ENCODE data around the gene SYNGR1.

The SYNGR1 gene

GRCh38 chr22:39383841-39384625 lies 34.2 kb downstream of the SYNGR1 start:
- Histone ChIP-seq H3K18ac (ENCODE audit: low read length) (no peak overlapping the region), H2BK120ac (ENCODE audit: insufficient read depth, low read length, poor library complexity) (peak overlapping the region; percentile 15), H3K36me3 (ENCODE audit: control insufficient read depth in 1 of 2, insufficient read depth in 2 of 2, low read length in 2 of 2) (no peaks in the 10 kb centered on the region), H4K8ac (ENCODE audit: low read depth, low read length) (no peak overlapping the region), H2BK5ac (ENCODE audit: low read depth, low read length, poor library complexity) (no peak overlapping the region), H3K9ac (ENCODE audit: low read length) (no peak overlapping the region), H3K79me1 (ENCODE audit: low read length) (peaks cover 2% of the 10 kb centered on the region), H3K79me2 (ENCODE audit: control insufficient read depth, insufficient read depth, low read length, poor library complexity) (no peaks in the 10 kb centered on the region), H3K14ac (ENCODE audit: low read length) (peak overlapping the region; percentile 29), H3K4me3 (ENCODE audit: low read depth, low read length) (no peak overlapping the region), H3K27ac (ENCODE audit: low read depth, low read length) (no peak overlapping the region), H2BK12ac (ENCODE audit: low read length) (no peak overlapping the region), H4K91ac (ENCODE audit: low read depth, low read length) (peak overlapping the region; percentile 47), H3K23ac (ENCODE audit: low read length) (no peak overlapping the region), H3K4me1 (ENCODE audit: control insufficient read depth in 1 of 2, insufficient read depth in 2 of 2, low read length in 2 of 2) (peaks cover 5 to 21% of the 10 kb centered on the region in 2 experiments), H2AFZ (ENCODE audit: insufficient read depth, low read length, poor library complexity) (no peak overlapping the region), H3K4ac (ENCODE audit: low read depth, low read length) (no peak overlapping the region), H2AK5ac (ENCODE audit: low read length) (no peak overlapping the region), H3K4me2 (ENCODE audit: low read length) (no peak overlapping the region), H3K27me3 (ENCODE audit: insufficient read depth, low read length) (no peaks in the 10 kb centered on the region), H3K9me3 (ENCODE audit: insufficient read depth, low read depth, low read length) (no peaks in the 10 kb centered on the region), H4K12ac (ENCODE audit: low read depth, low read length) (no peak overlapping the region)
- no CpG with 5 or more reads among the region's 12 CpGs for WGBS (ENCODE audit: extremely low coverage, insufficient coverage, insufficient read length)
- DNase-seq, result peak; percentile 64 to 76

- peak in 1 of 2 donors; percentile 24 for DNase-seq
- Histone ChIP-seq H4K12ac (ENCODE audit: low read depth, low read length) (no peak overlapping the region), H3K27ac (ENCODE audit: low read depth, low read length) (no peak overlapping the region), H3K27me3 (ENCODE audit: insufficient read depth, low read length) (no peaks in the 10 kb centered on the region), H3K9me3 (ENCODE audit: insufficient read depth, low read depth, low read length) (no peaks in the 10 kb centered on the region), H3K18ac (ENCODE audit: low read length) (no peak overlapping the region), H2AK5ac (ENCODE audit: low read length) (no peak overlapping the region), H4K8ac (ENCODE audit: low read depth, low read length) (no peak overlapping the region), H3K4me2 (ENCODE audit: low read length) (no peak overlapping the region), H3K79me2 (ENCODE audit: control insufficient read depth, insufficient read depth, low read length, poor library complexity) (no peaks in the 10 kb centered on the region), H3K79me1 (ENCODE audit: low read length) (no peaks in the 10 kb centered on the region), H3K4me3 (ENCODE audit: low read depth, low read length) (no peak overlapping the region), H3K9ac (ENCODE audit: low read length) (no peak overlapping the region), H3K14ac (ENCODE audit: low read length) (no peak overlapping the region), H2BK12ac (ENCODE audit: low read length) (no peak overlapping the region), H4K91ac (ENCODE audit: low read depth, low read length) (peak overlapping the region; percentile 41), H3K4me1 (ENCODE audit: control insufficient read depth in 1 of 2, insufficient read depth in 2 of 2, low read length in 2 of 2) (peaks cover 5 to 19% of the 10 kb centered on the region in 2 experiments), H3K4ac (ENCODE audit: low read depth, low read length) (no peak overlapping the region), H2BK5ac (ENCODE audit: low read depth, low read length, poor library complexity) (no peak overlapping the region), H2BK120ac (ENCODE audit: insufficient read depth, low read length, poor library complexity) (no peak overlapping the region), H3K36me3 (ENCODE audit: control insufficient read depth in 1 of 2, insufficient read depth in 2 of 2, low read length in 2 of 2) (no peaks in the 10 kb centered on the region), H2AFZ (ENCODE audit: insufficient read depth, low read length, poor library complexity) (no peak overlapping the region), H3K23ac (ENCODE audit: low read length) (no peak overlapping the region)
- no CpG with 5 or more reads among the region's 21 CpGs for WGBS (ENCODE audit: extremely low coverage, insufficient coverage, insufficient read length)
Observed at GRCh38 chr22:39384750-39385480, 35.1 kb downstream of the SYNGR1 start.

DNA sequence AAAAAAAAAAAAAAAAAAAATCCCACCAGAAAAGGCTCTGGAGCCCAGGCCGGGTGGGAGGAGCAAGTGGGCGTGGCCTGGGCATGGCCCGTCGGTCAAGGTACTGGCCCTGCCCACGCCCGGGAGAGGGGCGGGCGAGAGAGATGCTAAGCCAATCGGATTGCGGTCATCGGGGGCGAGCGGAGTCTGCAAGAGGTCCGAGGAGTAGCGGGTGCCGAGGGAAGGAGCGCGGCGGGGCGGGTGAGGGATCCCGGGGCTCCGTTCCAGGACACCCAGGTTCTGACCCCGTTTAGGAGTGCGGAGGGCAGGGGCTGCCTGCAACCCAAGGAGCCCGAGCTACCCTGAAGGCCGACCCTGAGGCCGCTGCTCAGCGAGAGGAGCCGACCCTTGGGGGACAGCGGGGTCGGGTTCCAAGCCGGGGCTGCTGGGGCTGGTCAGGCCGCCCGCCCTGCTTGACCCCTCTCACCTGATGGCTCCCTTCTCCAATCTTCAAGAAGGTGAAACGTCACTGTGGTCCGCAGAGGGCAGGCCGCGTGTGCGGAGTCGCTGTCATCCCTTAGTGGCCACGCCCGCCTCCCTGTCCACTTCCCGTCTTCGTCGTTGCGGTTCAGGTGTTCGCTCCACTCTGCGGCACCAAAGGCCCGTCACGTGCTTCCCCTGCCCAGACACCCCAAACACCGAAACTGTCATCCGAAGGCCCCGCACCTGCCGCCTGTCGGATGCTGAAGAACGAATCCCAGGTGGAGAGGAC lies 38.6 kb downstream of the SYNGR1 start:
- Histone ChIP-seq H3K4me3 (ENCODE audit: low read depth, low read length) (peak overlapping the region; percentile 74), H4K12ac (ENCODE audit: low read depth, low read length) (peak overlapping the region; percentile 31), H3K79me1 (ENCODE audit: low read length) (no peaks in the 10 kb centered on the region), H3K4me2 (ENCODE audit: low read length) (peak overlapping the region; percentile 98), H4K91ac (ENCODE audit: low read depth, low read length) (no peak overlapping the region), H2AK5ac (ENCODE audit: low read length) (no peak overlapping the region), H2BK120ac (ENCODE audit: insufficient read depth, low read length, poor library complexity) (no peak overlapping the region), H3K27me3 (ENCODE audit: insufficient read depth, low read length) (no peaks in the 10 kb centered on the region), H3K14ac (ENCODE audit: low read length) (no peak overlapping the region), H2BK12ac (ENCODE audit: low read length) (no peak overlapping the region), H3K79me2 (ENCODE audit: control insufficient read depth, insufficient read depth, low read length, poor library complexity) (no peaks in the 10 kb centered on the region), H3K36me3 (ENCODE audit: control insufficient read depth in 1 of 2, insufficient read depth in 2 of 2, low read length in 2 of 2) (no peaks in the 10 kb centered on the region), H2BK5ac (ENCODE audit: low read depth, low read length, poor library complexity) (no peak overlapping the region), H3K9ac (ENCODE audit: low read length) (no peak overlapping the region), H3K27ac (ENCODE audit: low read depth, low read length) (no peak overlapping the region), H3K4me1 (ENCODE audit: control insufficient read depth in 1 of 2, insufficient read depth in 2 of 2, low read length in 2 of 2) (peaks cover 5 to 8% of the 10 kb centered on the region in 2 experiments), H3K4ac (ENCODE audit: low read depth, low read length) (no peak overlapping the region), H2AFZ (ENCODE audit: insufficient read depth, low read length, poor library complexity) (peak overlapping the region; percentile 87), H3K23ac (ENCODE audit: low read length) (no peak overlapping the region), H4K8ac (ENCODE audit: low read depth, low read length) (peak overlapping the region; percentile 55), H3K9me3 (ENCODE audit: insufficient read depth, low read depth, low read length) (peaks cover 2% of the 10 kb centered on the region), H3K18ac (ENCODE audit: low read length) (no peak overlapping the region)
- peak; percentile 78 for DNase-seq
- WGBS (ENCODE audit: extremely low coverage, insufficient coverage, insufficient read length), result no CpG with 5 or more reads among the region's 56 CpGs

- Histone ChIP-seq H2AFZ (ENCODE audit: insufficient read depth, low read length, poor library complexity) (no peak overlapping the region), H3K4me1 (ENCODE audit: control insufficient read depth in 1 of 2, insufficient read depth in 2 of 2, low read length in 2 of 2) (peaks cover 5 to 7% of the 10 kb centered on the region in 2 experiments), H2BK120ac (ENCODE audit: insufficient read depth, low read length, poor library complexity) (no peak overlapping the region), H4K91ac (ENCODE audit: low read depth, low read length) (no peak overlapping the region), H3K79me1 (ENCODE audit: low read length) (no peaks in the 10 kb centered on the region), H3K4ac (ENCODE audit: low read depth, low read length) (no peak overlapping the region), H3K27me3 (ENCODE audit: insufficient read depth, low read length) (no peaks in the 10 kb centered on the region), H2BK12ac (ENCODE audit: low read length) (no peak overlapping the region), H4K12ac (ENCODE audit: low read depth, low read length) (no peak overlapping the region), H3K4me3 (ENCODE audit: low read depth, low read length) (no peak overlapping the region), H3K14ac (ENCODE audit: low read length) (no peak overlapping the region), H3K9me3 (ENCODE audit: insufficient read depth, low read depth, low read length) (peaks cover 2% of the 10 kb centered on the region), H4K8ac (ENCODE audit: low read depth, low read length) (no peak overlapping the region), H3K9ac (ENCODE audit: low read length) (no peak overlapping the region), H3K4me2 (ENCODE audit: low read length) (no peak overlapping the region), H2AK5ac (ENCODE audit: low read length) (no peak overlapping the region), H3K79me2 (ENCODE audit: control insufficient read depth, insufficient read depth, low read length, poor library complexity) (no peaks in the 10 kb centered on the region), H3K23ac (ENCODE audit: low read length) (no peak overlapping the region), H3K18ac (ENCODE audit: low read length) (no peak overlapping the region), H3K36me3 (ENCODE audit: control insufficient read depth in 1 of 2, insufficient read depth in 2 of 2, low read length in 2 of 2) (no peaks in the 10 kb centered on the region), H2BK5ac (ENCODE audit: low read depth, low read length, poor library complexity) (no peak overlapping the region), H3K27ac (ENCODE audit: low read depth, low read length) (no peak overlapping the region)
- WGBS (ENCODE audit: extremely low coverage, insufficient coverage, insufficient read length), result no CpG with 5 or more reads among the region's 11 CpGs
- no peak for DNase-seq
Observed at GRCh38 chr22:39389420-39389819, 39.6 kb downstream of the SYNGR1 start.

All from trophoblast cell (in vitro differentiated cells and primary cell).